ENCODE measurements around the gene EIF5AL1.

EIF5AL1 gene

DNA sequence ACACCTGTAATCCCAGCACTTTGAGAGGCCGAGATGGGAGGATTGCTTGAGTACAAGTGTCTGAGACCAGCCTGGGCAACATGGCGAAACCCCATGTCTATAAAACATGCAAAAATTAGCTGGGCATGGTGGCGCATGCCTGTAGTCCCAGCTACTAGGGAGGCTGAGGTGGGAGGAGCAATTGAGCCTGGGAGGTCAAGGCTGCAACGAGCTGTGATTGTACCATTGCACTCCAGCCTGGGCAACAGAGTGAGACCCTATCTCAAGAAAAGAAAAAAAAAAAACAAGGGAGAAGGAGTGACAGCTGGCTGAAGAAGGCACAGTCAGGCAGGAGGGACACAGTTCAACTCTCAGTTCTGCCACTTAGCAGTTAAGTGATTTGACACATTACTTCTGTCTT, 40.6 kb upstream of the EIF5AL1 start:
- no peak for TF ChIP-seq CTCF (IDR thresholded peaks at IDR 0.05; ENCODE audit: low read depth, low read length, missing control alignments)

DNA sequence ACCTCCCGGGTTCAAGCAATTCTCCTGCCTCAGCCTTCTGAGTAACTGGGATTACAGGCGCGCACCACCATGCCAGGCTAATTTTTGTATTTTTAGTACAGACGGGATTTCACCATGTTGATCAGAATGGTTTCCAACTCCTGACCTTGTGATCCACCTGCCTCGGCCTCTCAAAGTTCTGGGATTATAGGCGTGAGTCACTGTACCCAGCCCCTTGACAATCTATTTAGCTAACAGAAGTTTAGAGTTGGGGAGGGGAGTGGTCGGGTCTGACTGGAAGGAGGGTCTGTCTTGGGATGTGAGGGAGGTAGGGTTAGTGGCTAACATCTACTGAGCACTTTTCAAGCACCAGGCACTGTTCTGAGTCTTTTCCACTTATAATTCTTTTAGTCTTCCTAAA, 39.9 kb upstream of the EIF5AL1 start:
- no peak for TF ChIP-seq CTCF (IDR thresholded peaks at IDR 0.05; ENCODE audit: low read depth, low read length, missing control alignments)
- no peak for DNase-seq (ENCODE audit: low read depth)
- no peak overlapping the region for H3K4me3 ChIP-seq (ENCODE audit: low read depth, low read length)
- in situ Hi-C loops (cut with HindIII; ENCODE audit: low sequenced_read_pairs), result no loop called here

More for the DNA sequence above, 40.6 kb upstream of the EIF5AL1 start:
- H3K4me3 ChIP-seq (ENCODE audit: low read depth, low read length), result no peak overlapping the region
- in situ Hi-C loops (cut with HindIII; ENCODE audit: low sequenced_read_pairs), result no loop called here
- DNase-seq (ENCODE audit: low read depth), result no peak

GRCh38 chr10:79472951-79473350, 39.4 kb upstream of the EIF5AL1 start:
- H3K4me3 ChIP-seq (ENCODE audit: low read depth, low read length), result no peak overlapping the region
- in situ Hi-C loops (cut with HindIII; ENCODE audit: low sequenced_read_pairs), result no loop called here
- TF ChIP-seq CTCF (IDR thresholded peaks at IDR 0.05; ENCODE audit: low read depth, low read length, missing control alignments), result no peak
- DNase-seq (ENCODE audit: low read depth), result no peak

GRCh38 chr10:79473496-79474095, 38.7 kb upstream of the EIF5AL1 start:
- in situ Hi-C loops (cut with HindIII; ENCODE audit: low sequenced_read_pairs), result no loop called here
- no peak overlapping the region for H3K4me3 ChIP-seq (ENCODE audit: low read depth, low read length)
- no peak for DNase-seq (ENCODE audit: low read depth)
- no peak for TF ChIP-seq CTCF (IDR thresholded peaks at IDR 0.05; ENCODE audit: low read depth, low read length, missing control alignments)

GRCh38 chr10:79475119-79475653, 37.1 kb upstream of the EIF5AL1 start:
- no peak for TF ChIP-seq CTCF (IDR thresholded peaks at IDR 0.05; ENCODE audit: low read depth, low read length, missing control alignments)
- DNase-seq (ENCODE audit: low read depth), result no peak
- H3K4me3 ChIP-seq (ENCODE audit: low read depth, low read length), result no peak overlapping the region
- in situ Hi-C loops (cut with HindIII; ENCODE audit: low sequenced_read_pairs), result no loop called here

DNA sequence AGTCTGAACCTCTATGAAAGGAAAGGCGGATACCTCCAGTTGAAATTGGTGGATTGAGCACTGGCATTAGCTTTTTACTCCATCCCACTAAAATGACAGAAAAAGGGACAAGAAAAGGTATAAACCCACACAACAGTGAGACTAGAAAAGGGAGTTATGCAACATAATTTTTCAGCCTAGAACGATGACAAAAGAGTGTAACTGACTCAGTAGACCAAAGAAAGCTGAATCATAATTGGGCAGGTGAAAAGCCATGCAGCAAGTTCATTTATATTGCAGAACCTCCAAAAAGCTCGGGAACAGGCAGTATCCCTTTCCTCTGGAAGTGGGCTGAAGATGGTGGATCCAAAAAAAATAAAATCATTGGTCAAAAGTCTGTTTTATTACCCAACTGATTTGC, 36.5 kb upstream of the EIF5AL1 start:
- H3K4me3 ChIP-seq (ENCODE audit: low read depth, low read length), result no peak overlapping the region
- TF ChIP-seq CTCF (IDR thresholded peaks at IDR 0.05; ENCODE audit: low read depth, low read length, missing control alignments), result no peak
- DNase-seq (ENCODE audit: low read depth), result no peak
- in situ Hi-C loops (cut with HindIII; ENCODE audit: low sequenced_read_pairs), result no loop called here

All from astrocyte of the cerebellum (primary cell).